Measurements from ENCODE around the gene PLD1. TPM values are rescaled to one million over a fixed set of nuclear protein-coding genes. Genes with fewer than 3 reads are reported as not detected.

PLD1 gene
- total and polyA plus RNA-seq, 2 of the 8 experiments (the other 6 are each of a cell fraction or from before 2014, with no cell fraction given), result 1.2 to 2.6 TPM

DNA sequence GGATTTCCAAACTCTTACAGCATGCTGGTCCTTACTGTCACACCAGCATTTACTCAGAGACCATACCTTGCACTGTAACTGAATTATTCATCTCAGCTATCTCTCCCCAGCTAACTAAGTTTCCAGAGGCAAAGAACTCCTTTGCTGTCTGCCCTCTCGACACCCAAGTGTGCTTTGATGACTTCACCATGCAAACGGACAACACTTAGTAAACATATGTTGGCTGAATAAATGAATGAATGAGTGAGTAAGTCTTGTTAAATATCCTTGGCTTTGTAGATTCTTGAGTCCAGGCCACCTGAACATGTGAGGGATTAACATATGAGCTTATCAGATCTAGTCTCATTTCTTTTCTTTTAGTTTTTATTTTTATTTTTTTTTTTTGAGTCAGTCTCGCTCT is 138.2 kb downstream of the PLD1 start:
- 98% methylated on average over 3 of the region's 3 CpGs; no CpG with 5 or more reads in 1 of the 2 experiments for WGBS, 2 experiments (ENCODE audit: extremely low coverage in 1 of 2, insufficient coverage in 1 of 2, insufficient read length in 1 of 2, insufficient replicate concordance in 2 of 2, low coverage in 1 of 2, low lambda C conversion rate in 2 of 2, missing lambda C conversion rate in 1 of 2)
- Histone ChIP-seq H3K4me1 (replicated peaks in 1 of 4; ENCODE audit: control insufficient read depth in 3 of 4, insufficient read depth in 4 of 4, low read length in 3 of 4) (no peaks in the 10 kb centered on the region), H4K8ac (ENCODE audit: extremely low read depth, insufficient read depth, low read length) (no peak overlapping the region), H3K79me2 (ENCODE audit: control insufficient read depth in 1 of 2, insufficient read depth in 2 of 2, low read length in 2 of 2) (no peaks in the 10 kb centered on the region), H4K5ac (ENCODE audit: insufficient read length, low read depth, low read length) (no peak overlapping the region), H3K23me2 (ENCODE audit: low read depth, low read length) (no peaks in the 10 kb centered on the region), H3K4me2 (ENCODE audit: insufficient read depth in 1 of 2, low read depth in 2 of 2, low read length in 2 of 2) (no peak overlapping the region), H3K79me1 (ENCODE audit: low read depth, low read length) (no peaks in the 10 kb centered on the region), H2BK12ac (ENCODE audit: low read depth, low read length) (no peak overlapping the region), H4K91ac (replicated peaks; ENCODE audit: insufficient read length, low read length) (no peak overlapping the region), H3K56ac (replicated peaks; ENCODE audit: insufficient read length, low read depth, low read length) (no peak overlapping the region), H3K4me3 (ENCODE audit: extremely low read depth in 1 of 4, insufficient read depth in 2 of 4, low read depth in 3 of 4, low read length in 4 of 4) (no peak overlapping the region), H3K18ac (ENCODE audit: extremely low read depth, low read length) (no peak overlapping the region), H2BK15ac (ENCODE audit: low read length) (no peak overlapping the region), H3K23ac (ENCODE audit: insufficient read length) (no peak overlapping the region), H2AFZ (ENCODE audit: low read length) (no peak overlapping the region), H3K4ac (replicated peaks; ENCODE audit: insufficient read length, low read depth, low read length) (no peak overlapping the region), H2BK5ac (ENCODE audit: low read depth, low read length) (no peak overlapping the region), H2BK120ac (replicated peaks; ENCODE audit: low read depth, low read length) (no peak overlapping the region), H3K14ac (ENCODE audit: insufficient read length) (no peak overlapping the region), H3K36me3 (ENCODE audit: control insufficient read depth in 2 of 4, insufficient read depth in 4 of 4, low read length in 3 of 4) (no peaks in the 10 kb centered on the region), H2AK5ac (ENCODE audit: low read depth, low read length) (no peak overlapping the region), H3K27me3 (replicated peaks in 1 of 4; ENCODE audit: control insufficient read depth in 3 of 4, extremely low read depth in 1 of 4, insufficient read depth in 3 of 4, low read length in 3 of 4) (no peaks in the 10 kb centered on the region), H3K9ac (replicated peaks in 1 of 4; ENCODE audit: extremely low read depth in 1 of 4, low read depth in 3 of 4, low read length in 3 of 4) (no peak overlapping the region), H3K27ac (ENCODE audit: low read depth, low read length) (no peak overlapping the region), H3K9me3 (ENCODE audit: insufficient read depth in 2 of 2, low read depth in 1 of 2, low read length in 1 of 2) (no peaks in the 10 kb centered on the region), H4K20me1 (replicated peaks in 1 of 2; ENCODE audit: control insufficient read depth in 1 of 2, insufficient read depth in 2 of 2, low read length in 2 of 2) (no peaks in the 10 kb centered on the region), H2BK20ac (ENCODE audit: low read length) (no peak overlapping the region)
- DNase-seq (ENCODE audit: low read depth in 1 of 2, low spot score in 2 of 2), result no peak
- TF ChIP-seq CHD2 (IDR thresholded peaks at IDR 0.05; ENCODE audit: low read length) (no peak), POLR2A (IDR thresholded peaks at IDR 0.05; ENCODE audit: control extremely low read depth in 1 of 2, low read depth in 2 of 2, low read length in 2 of 2) (no peak), CREB1 (IDR thresholded peaks at IDR 0.05) (no peak), EZH2 (IDR thresholded peaks at IDR 0.05; ENCODE audit: low read depth, low read length, severe bottlenecking) (no peak), YY1 (IDR thresholded peaks at IDR 0.05; ENCODE audit: low read depth, low read length) (no peak), RFX5 (IDR thresholded peaks at IDR 0.05; ENCODE audit: borderline replicate concordance, low read depth, low read length) (no peak)
- TF ChIP-seq, protein P1, sequence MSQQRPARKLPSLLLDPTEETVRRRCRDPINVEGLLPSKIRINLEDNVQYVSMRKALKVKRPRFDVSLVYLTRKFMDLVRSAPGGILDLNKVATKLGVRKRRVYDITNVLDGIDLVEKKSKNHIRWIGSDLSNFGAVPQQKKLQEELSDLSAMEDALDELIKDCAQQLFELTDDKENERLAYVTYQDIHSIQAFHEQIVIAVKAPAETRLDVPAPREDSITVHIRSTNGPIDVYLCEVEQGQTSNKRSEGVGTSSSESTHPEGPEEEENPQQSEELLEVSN (IDR thresholded peaks at IDR 0.05), result no peak
- TF ChIP-seq, protein P2, sequence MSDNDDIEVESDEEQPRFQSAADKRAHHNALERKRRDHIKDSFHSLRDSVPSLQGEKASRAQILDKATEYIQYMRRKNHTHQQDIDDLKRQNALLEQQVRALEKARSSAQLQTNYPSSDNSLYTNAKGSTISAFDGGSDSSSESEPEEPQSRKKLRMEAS (IDR thresholded peaks at IDR 0.05), result no peak
- CTCF ChIA-PET (ENCODE audit: partially characterized antibody), result interaction anchor here (0.6 to 0.9 kb wide), 2 partner anchors 99 to 331 kb away, joined by 3 to 4 read pairs; no protein-coding TSS in a partner anchor
- POLR2A ChIA-PET (ENCODE audit: partially characterized antibody), result no interaction called here
- FAIRE-seq, result no peak

Measured in H1 (cell line).